HepG2 (cell line): ENCODE measurements around the gene APOC3. TPM values are rescaled to one million over a fixed set of nuclear protein-coding genes. Genes with fewer than 3 reads are reported as not detected.

Source experiments
- ATAC-seq: fragments of 200-7000 bp; cut with Tn5 transposase; 3 replicates; pipeline ENCODE4 v1.9.1; 2020; ENCODE audit warnings: mild to moderate bottlenecking, moderate library complexity
- BruUV-seq: library from RNA; stranded (reverse); fragments of 400-500 nt; replicated peaks from 2 replicates; lab custom pipeline; 2021; lab: Mats Ljungman, UMichigan
- CTCF ChIA-PET: fragments of 300-600 bp; formaldehyde crosslinking; extraction: SDS; loops from one replicate; lab custom pipeline; 2021; ENCODE audit warnings: low total read pairs, inconsistent platforms, low intra/inter-chr PET ratio; lab: Yijun Ruan, JAX
- POLR2A ChIA-PET: fragments of 350-600 bp; sonication (Branson Sonifier 250); formaldehyde crosslinking; loops from one replicate; lab custom pipeline; 2020; ENCODE audit warnings: antibody characterized with exemption, inconsistent platforms; lab: Yijun Ruan, JAX
- DNase-seq: peaks from one replicate; pipeline ENCODE4 v3.0.0-alpha.2; 2015; ENCODE audit warnings: low spot score
- FAIRE-seq: peaks from 3 replicates; lab custom pipeline; 2011; peaks lifted over from hg19 to GRCh38; lab: Jason Lieb, UNC
- H2AFZ ChIP-seq: one replicate; pipeline ENCODE4 v1.6.1; 2011; ENCODE audit warnings: low read length, inconsistent platforms
- H3K27ac ChIP-seq: fragments of 300-600 bp; 3 replicates; pipeline ENCODE4 v1.8.0; 2011; ENCODE audit warnings: mixed run types, mild to moderate bottlenecking, mixed read lengths, low read length, inconsistent platforms; ENCODE audit not compliant: insufficient read depth; ENCODE audit errors: extremely low read length
- H3K27me3 ChIP-seq, 2 experiments: fragments of 200-600 bp in 1 of 2; 2 replicates in 1 of 2; 3 replicates in 1 of 2; pipeline versions ENCODE4 v1.6.0 to v1.8.0; 2011; ENCODE audit warnings: low read length in 2 of 2, mild to moderate bottlenecking in 2 of 2, moderate library complexity in 2 of 2, inconsistent platforms in 1 of 2; ENCODE audit not compliant: insufficient read depth in 2 of 2, control insufficient read depth in 1 of 2
- H3K36me3 ChIP-seq, 2 experiments: fragments of 200-600 bp in 1 of 2; replicated peaks in 1 of 2; 2 replicates in 1 of 2; 3 replicates in 1 of 2; pipeline versions ENCODE4 v1.5.1 to v1.8.0; 2011; ENCODE audit warnings: low read length in 2 of 2, inconsistent platforms in 1 of 2; ENCODE audit not compliant: insufficient read depth in 2 of 2, control insufficient read depth in 1 of 2
- H3K4me1 ChIP-seq: 2 replicates; pipeline ENCODE4 v1.5.1; 2012; ENCODE audit warnings: low read length, inconsistent platforms; ENCODE audit not compliant: insufficient read depth
- H3K4me2 ChIP-seq: 2 replicates; pipeline ENCODE4 v1.6.0; 2011; ENCODE audit warnings: low read depth, low read length, inconsistent platforms
- H3K4me3 ChIP-seq, 3 experiments: fragments of 200-600 bp in 1 of 3; sonication (generic), shearing (Covaris generic) in 1 of 3; replicated peaks in 1 of 3; 2 replicates each; pipeline ENCODE4 v1.5.1; 2011 to 2016; ENCODE audit warnings: low read length in 3 of 3, inconsistent platforms in 2 of 3, low read depth in 2 of 3, mild to moderate bottlenecking in 2 of 3, control low read depth in 1 of 3, mixed read lengths in 1 of 3; ENCODE audit not compliant: insufficient read depth in 1 of 3
- H3K79me2 ChIP-seq: one replicate; pipeline ENCODE4 v1.6.1; 2011; ENCODE audit warnings: low read length, inconsistent platforms; ENCODE audit not compliant: insufficient read depth
- H3K9ac ChIP-seq: 2 replicates; pipeline ENCODE4 v1.6.0; 2011; ENCODE audit warnings: mild to moderate bottlenecking, low read depth, low read length, inconsistent platforms; ENCODE audit not compliant: insufficient read depth
- H3K9me3 ChIP-seq: 2 replicates; pipeline ENCODE4 v1.5.1; 2012; ENCODE audit warnings: mild to moderate bottlenecking, low read length
- H4K20me1 ChIP-seq: 2 replicates; pipeline ENCODE4 v1.6.0; 2011; ENCODE audit warnings: inconsistent platforms, mild to moderate bottlenecking, low read length, moderate library complexity; ENCODE audit not compliant: insufficient read depth
- GABPB1 ChIP-seq: IDR thresholded peaks from 2 replicates; pipeline ENCODE4 v1.6.1; 2016; ENCODE audit warnings: mild to moderate bottlenecking, missing genetic modification reagents, moderate library complexity, missing compliant biosample characterization
- GATAD1 ChIP-seq: IDR thresholded peaks from 2 replicates; pipeline ENCODE4 v1.6.1; 2016; ENCODE audit warnings: missing genetic modification reagents, missing compliant biosample characterization
- HDAC1 ChIP-seq: sonication (generic); formaldehyde crosslinking; IDR thresholded peaks from 2 replicates; pipeline ENCODE4 v1.5.1; 2020; ENCODE audit warnings: mild to moderate bottlenecking, missing genetic modification reagents
- HNRNPK ChIP-seq: fragments of 200-400 bp; formaldehyde crosslinking; IDR thresholded peaks from 2 replicates; pipeline ENCODE4 v1.6.1; 2018; ENCODE audit warnings: low read length, low read depth, moderate library complexity, mild to moderate bottlenecking; ENCODE audit not compliant: poor library complexity, severe bottlenecking
- NFYC ChIP-seq: IDR thresholded peaks from 2 replicates; pipeline ENCODE4 v1.6.1; 2016; ENCODE audit warnings: missing genetic modification reagents, missing compliant biosample characterization
- SALL1 ChIP-seq: sonication (generic); formaldehyde crosslinking; IDR thresholded peaks from 2 replicates; pipeline ENCODE4 v1.8.0; 2022; ENCODE audit warnings: mild to moderate bottlenecking, missing genetic modification reagents
- STAG1 ChIP-seq: sonication (generic); formaldehyde crosslinking; IDR thresholded peaks from 2 replicates; pipeline ENCODE4 v1.4.0; 2020; ENCODE audit warnings: missing genetic modification reagents
- THAP11 ChIP-seq: IDR thresholded peaks from 2 replicates; pipeline ENCODE4 v1.6.1; 2016; ENCODE audit warnings: missing biosample characterization, missing genetic modification reagents
- USF2 ChIP-seq, 2 experiments: sonication (generic) in 1 of 2; formaldehyde crosslinking in 1 of 2; IDR thresholded peaks; 2 replicates each; pipeline versions ENCODE4 v1.5.1 to v1.6.1; 2011 to 2020; ENCODE audit warnings: borderline replicate concordance in 1 of 2, low read depth in 1 of 2, low read length in 1 of 2, mild to moderate bottlenecking in 1 of 2, missing genetic modification reagents in 1 of 2, moderate library complexity in 1 of 2
- ZNF143 ChIP-seq: sonication (generic); formaldehyde crosslinking; IDR thresholded peaks from 2 replicates; pipeline ENCODE4 v1.4.0; 2020; ENCODE audit warnings: missing genetic modification reagents
- ZNF546 ChIP-seq: sonication (generic); formaldehyde crosslinking; conservative IDR thresholded peaks from 2 replicates; pipeline ENCODE4 v1.8.1; 2023; ENCODE audit warnings: mild to moderate bottlenecking, missing genetic modification reagents
- WGBS: methylation state at CpG from one replicate; pipeline ENCODE4 v1.1.6; 2017; ENCODE audit warnings: low lambda C conversion rate; 5-methylcytosine and 5-hydroxymethylcytosine counted together
- in situ Hi-C: cut with HindIII; loops from 2 replicates; pipeline ENCODE4 v1.10.0; 2017; ENCODE audit warnings: low pct_unique_long_range_greater_than_20kb; ENCODE audit not compliant: extremely low pct_ligation_motif_present
- intact Hi-C: fragments of 100-400 bp; cut with micrococcal nuclease; formaldehyde crosslinking; loops from one replicate; pipeline ENCODE4 v1.10.0; 2022; ENCODE audit not compliant: unreplicated experiment
- polyA plus RNA-seq, 8 experiments: library from polyadenylated mRNA; depleted of rRNA in 3 of 8; stranded (reverse) in 7 of 8; unstranded in 1 of 8; fragments of >200 nt; fragmentation: Illumina TruSeq in 4 of 8; extraction: Trizol in 4 of 8; gene quantifications; 2 replicates each; pipeline versions ENCODE4 v1.2.1 to v1.2.3, GENCODE V29; 2011 to 2016; ENCODE audit warnings: low read depth in 4 of 8, missing spikeins in 1 of 8, mixed read lengths in 1 of 8; ENCODE audit not compliant: insufficient read depth in 1 of 8
- total RNA-seq, 5 experiments: library from RNA; depleted of rRNA; stranded (reverse); fragments of >200 nt; fragmentation: Illumina TruSeq; extraction: Trizol; gene quantifications; 2 replicates each; pipeline ENCODE4 v1.2.3, GENCODE V29; 2016; ENCODE audit warnings: low read depth in 1 of 5
- TF ChIP-seq, protein P1 (sequence below): IDR thresholded peaks from 2 replicates; pipeline ENCODE4 v1.6.1; 2016; ENCODE audit warnings: low read depth, control low read depth
- TF ChIP-seq, protein P2 (sequence below): sonication (generic); formaldehyde crosslinking; IDR thresholded peaks from 2 replicates; pipeline ENCODE4 v1.4.0; 2020; ENCODE audit warnings: missing genetic modification reagents

APOC3 gene
- total and polyA plus RNA-seq, 2 of the 13 experiments (the other 11 are each of a cell fraction or from before 2014, with no cell fraction given), result 314 to 687 TPM

DNA sequence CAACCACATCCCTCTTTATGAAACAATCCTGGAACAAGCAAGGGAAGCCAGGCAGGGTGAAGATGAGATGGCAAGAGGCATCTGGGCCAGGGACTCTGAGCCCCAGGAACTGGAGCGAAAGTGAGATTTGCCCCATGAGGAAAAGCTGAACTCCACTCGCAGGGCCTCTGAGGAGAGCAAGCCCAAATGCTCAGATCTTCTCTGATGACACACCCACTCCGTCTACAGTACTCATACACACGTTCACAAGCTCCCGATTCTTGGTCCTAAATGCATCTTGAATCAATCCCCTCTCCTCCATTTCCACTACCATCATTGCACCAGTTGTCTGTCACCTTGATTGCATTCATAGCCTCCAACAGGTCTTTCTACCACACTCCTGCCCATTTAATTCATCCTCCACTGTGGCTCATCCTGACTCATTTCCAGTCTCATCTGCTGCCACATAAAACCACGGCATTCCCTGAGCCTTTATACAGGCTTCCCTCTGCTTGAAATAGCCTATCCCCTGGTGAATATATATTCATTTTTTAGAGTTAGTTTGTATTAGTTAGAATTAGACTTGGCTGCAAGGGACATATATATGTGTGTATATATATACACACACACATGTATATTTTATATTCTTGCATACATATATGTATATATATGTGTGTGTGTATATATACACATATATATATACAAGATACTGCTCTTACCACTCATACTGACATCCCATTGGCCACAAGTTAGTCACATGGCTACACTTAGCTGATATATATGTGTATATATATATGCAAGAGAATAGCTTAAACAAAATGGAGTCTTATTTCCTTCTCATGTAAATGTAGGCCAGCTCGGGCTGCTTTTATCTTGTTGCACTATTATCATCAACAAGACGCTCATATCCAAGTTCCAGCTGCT is 36.6 kb upstream of the APOC3 start (continued):
- TF ChIP-seq, protein P1, sequence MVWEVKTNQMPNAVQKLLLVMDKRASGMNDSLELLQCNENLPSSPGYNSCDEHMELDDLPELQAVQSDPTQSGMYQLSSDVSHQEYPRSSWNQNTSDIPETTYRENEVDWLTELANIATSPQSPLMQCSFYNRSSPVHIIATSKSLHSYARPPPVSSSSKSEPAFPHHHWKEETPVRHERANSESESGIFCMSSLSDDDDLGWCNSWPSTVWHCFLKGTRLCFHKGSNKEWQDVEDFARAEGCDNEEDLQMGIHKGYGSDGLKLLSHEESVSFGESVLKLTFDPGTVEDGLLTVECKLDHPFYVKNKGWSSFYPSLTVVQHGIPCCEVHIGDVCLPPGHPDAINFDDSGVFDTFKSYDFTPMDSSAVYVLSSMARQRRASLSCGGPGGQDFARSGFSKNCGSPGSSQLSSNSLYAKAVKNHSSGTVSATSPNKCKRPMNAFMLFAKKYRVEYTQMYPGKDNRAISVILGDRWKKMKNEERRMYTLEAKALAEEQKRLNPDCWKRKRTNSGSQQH (CRISPR knock-in tag), result no peak
- TF ChIP-seq GABPB1, result no peak
- TF ChIP-seq, all 625 proteins: peak for 7

- no peaks in the 10 kb centered on the region for H3K9me3 ChIP-seq
- H2AFZ ChIP-seq, result no peak overlapping the region
- peaks cover 87% of the 10 kb centered on the region for H3K4me1 ChIP-seq
- ATAC-seq, result no peak
- H3K27me3 ChIP-seq, result no peaks in the 10 kb centered on the region; a peak in 1 of 5 replicates
- in situ Hi-C loops (loop anchor here (5.0 to 10.0 kb wide), 2 partner anchors 44 to 301 kb away; partner anchors contain the start of genes APOA1 and SIK3), intact Hi-C loops (no loop called here)
- WGBS, result 89% methylated on average over 1 of the region's 1 CpG
- H3K36me3 ChIP-seq, result no peaks in the 10 kb centered on the region
- DNase-seq, result no peak
- H3K27ac ChIP-seq, result no peak overlapping the region
- H3K79me2 ChIP-seq, result peaks cover 13% of the 10 kb centered on the region
- CTCF ChIA-PET, result no interaction called here
- FAIRE-seq, result no peak
- BruUV-seq, result no TSS peak
- POLR2A ChIA-PET, result interaction anchor here (4.1 to 17.3 kb wide), 3 partner anchors 13 to 36 kb away, joined by 47 to 1365 read pairs (median 291); partner anchors contain the start of genes APOA1, APOA4 and APOC3
- H3K9ac ChIP-seq, result no peak overlapping the region
- H3K4me2 ChIP-seq, result no peak overlapping the region
- TF ChIP-seq ZNF143 (CRISPR knock-in tag), result peak; percentile 69; the same call in 1 of the 2 replicates
- no peak for TF ChIP-seq HDAC1 (CRISPR knock-in tag)
- no peak for TF ChIP-seq SALL1
- TF ChIP-seq ZNF546 (CRISPR knock-in tag), result no peak
- no peak for TF ChIP-seq HNRNPK
- TF ChIP-seq STAG1 (CRISPR knock-in tag), result no peak
- peak; percentile 45; the same call in 1 of the 2 replicates for TF ChIP-seq NFYC (CRISPR knock-in tag)
- TF ChIP-seq, protein P2, sequence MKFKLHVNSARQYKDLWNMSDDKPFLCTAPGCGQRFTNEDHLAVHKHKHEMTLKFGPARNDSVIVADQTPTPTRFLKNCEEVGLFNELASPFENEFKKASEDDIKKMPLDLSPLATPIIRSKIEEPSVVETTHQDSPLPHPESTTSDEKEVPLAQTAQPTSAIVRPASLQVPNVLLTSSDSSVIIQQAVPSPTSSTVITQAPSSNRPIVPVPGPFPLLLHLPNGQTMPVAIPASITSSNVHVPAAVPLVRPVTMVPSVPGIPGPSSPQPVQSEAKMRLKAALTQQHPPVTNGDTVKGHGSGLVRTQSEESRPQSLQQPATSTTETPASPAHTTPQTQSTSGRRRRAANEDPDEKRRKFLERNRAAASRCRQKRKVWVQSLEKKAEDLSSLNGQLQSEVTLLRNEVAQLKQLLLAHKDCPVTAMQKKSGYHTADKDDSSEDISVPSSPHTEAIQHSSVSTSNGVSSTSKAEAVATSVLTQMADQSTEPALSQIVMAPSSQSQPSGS (CRISPR knock-in tag), result no peak
- no peak for TF ChIP-seq USF2 (IDR thresholded peaks at IDR 0.05; ENCODE audit: low read depth, low read length)
- peak; percentile 68; the same call in 1 of the 2 replicates for TF ChIP-seq USF2 (CRISPR knock-in tag; IDR thresholded peaks at IDR 0.05; ENCODE audit: borderline replicate concordance)
- TF ChIP-seq THAP11 (CRISPR knock-in tag), result peak; percentile 56
- no peak for TF ChIP-seq GATAD1
- TF ChIP-seq, all 625 proteins: peak for 4
- Histone ChIP-seq H4K20me1 (no peaks in the 10 kb centered on the region), H3K4me3 (no peak overlapping the region)
These were observed 36.0 kb upstream of the APOC3 start for GRCh38 chr11:116793772-116794097.
